ENCODE results near the gene CTDP1.

The CTDP1 gene

GRCh38 chr18:79740521-79741361 is 61.1 kb downstream of the CTDP1 start:
- no peak for TF ChIP-seq CTCF (IDR thresholded peaks at IDR 0.05; ENCODE audit: extremely low read depth, insufficient read depth, missing control alignments)
- no peak for DNase-seq (ENCODE audit: low spot score)
- in situ Hi-C loops (cut with MboI; ENCODE audit: low pct_unique_long_range_greater_than_20kb, low sequenced_read_pairs, unreplicated experiment), result no loop called here

DNA sequence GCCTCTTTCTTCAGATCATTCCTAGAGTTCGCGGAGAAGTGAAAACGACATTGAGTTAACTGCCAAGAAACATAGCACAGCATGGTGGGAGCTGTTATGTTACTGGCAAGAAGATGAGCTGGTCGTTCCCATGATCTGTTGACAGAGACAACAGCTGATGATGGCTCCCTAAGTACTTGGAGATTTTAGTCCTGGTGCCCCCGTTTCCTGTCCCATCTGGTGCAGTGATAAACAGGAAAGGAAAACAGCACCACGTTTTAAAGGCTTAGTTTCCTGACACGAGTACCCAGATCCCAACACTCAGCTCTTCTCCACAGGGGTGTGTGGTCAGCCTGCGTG is 61.7 kb downstream of the CTDP1 start:
- TF ChIP-seq CTCF (IDR thresholded peaks at IDR 0.05; ENCODE audit: extremely low read depth, insufficient read depth, missing control alignments), result no peak
- in situ Hi-C loops (cut with MboI; ENCODE audit: low pct_unique_long_range_greater_than_20kb, low sequenced_read_pairs, unreplicated experiment), result no loop called here

DNA sequence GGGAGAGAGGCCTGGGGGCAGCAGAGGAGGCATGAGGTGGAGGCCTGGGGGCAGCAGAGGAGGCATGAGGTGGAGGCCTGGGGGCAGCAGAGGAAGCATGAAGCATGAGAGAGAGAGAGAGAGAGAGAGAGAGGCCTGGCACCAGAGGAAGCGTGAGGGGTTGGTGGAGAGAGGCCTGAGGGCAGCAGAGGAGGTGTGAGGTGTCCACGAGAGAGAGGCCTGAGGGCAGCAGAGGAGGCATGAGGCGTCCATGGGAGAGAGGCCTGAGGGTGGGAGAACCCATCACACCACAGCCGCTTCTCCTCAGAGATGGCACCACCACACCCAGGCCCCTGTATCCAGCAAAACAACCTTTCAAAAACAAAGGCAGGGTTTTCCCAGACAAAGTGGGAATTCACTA is 62.5 kb downstream of the CTDP1 start:
- in situ Hi-C loops (cut with MboI; ENCODE audit: low pct_unique_long_range_greater_than_20kb, low sequenced_read_pairs, unreplicated experiment), result no loop called here
- no peak for TF ChIP-seq CTCF (IDR thresholded peaks at IDR 0.05; ENCODE audit: extremely low read depth, insufficient read depth, missing control alignments)
- no peak for DNase-seq (ENCODE audit: low spot score)

More for the DNA sequence above, 61.7 kb downstream of the CTDP1 start:
- no peak for DNase-seq (ENCODE audit: low spot score)

DNA sequence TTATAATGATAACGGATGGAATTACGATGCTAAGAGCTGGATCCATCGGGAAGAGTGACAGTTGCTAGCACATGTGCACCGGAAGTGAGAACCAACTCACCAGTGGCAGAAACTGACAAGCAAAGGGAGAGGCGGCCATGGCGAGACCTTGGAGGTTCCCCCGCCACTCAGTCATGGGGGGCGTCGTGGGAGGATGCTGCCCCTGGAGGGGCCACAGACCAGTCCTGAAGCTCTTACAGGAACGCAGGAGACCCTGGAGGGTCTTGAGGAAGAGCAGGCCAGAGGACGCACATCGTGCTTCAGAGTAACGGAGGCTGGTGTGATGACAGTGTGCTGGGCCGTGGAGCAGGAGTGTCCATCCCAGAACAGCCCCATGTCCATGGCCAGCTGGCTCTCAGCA is 65.0 kb downstream of the CTDP1 start:
- in situ Hi-C loops (cut with MboI; ENCODE audit: low pct_unique_long_range_greater_than_20kb, low sequenced_read_pairs, unreplicated experiment), result no loop called here
- DNase-seq (ENCODE audit: low spot score), result no peak
- no peak for TF ChIP-seq CTCF (IDR thresholded peaks at IDR 0.05; ENCODE audit: extremely low read depth, insufficient read depth, missing control alignments)

DNA sequence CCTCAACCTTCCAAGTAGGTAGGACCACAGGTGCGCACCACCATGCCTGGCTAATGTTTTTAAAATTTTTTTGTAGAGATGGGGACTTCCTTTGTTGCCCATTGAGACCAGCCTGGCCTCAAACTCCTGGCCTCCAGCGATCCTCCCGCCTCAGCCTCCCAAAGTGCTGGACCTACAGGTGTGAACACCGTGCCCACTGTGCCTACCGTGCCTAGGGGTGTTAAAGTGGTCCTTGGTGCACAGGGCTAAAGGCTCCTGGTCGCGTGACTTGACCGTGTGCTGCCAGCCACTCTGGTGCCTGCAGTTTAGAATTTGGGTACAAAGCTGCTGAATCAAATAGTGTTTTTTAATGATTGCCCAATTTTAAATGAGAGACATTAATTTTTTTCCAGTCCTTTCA is 67.1 kb downstream of the CTDP1 start:
- in situ Hi-C loops (cut with MboI; ENCODE audit: low pct_unique_long_range_greater_than_20kb, low sequenced_read_pairs, unreplicated experiment), result no loop called here
- no peak for DNase-seq (ENCODE audit: low spot score)
- no peak for TF ChIP-seq CTCF (IDR thresholded peaks at IDR 0.05; ENCODE audit: extremely low read depth, insufficient read depth, missing control alignments)

GRCh38 chr18:79747156-79747845 is 67.7 kb downstream of the CTDP1 start:
- DNase-seq (ENCODE audit: low spot score), result no peak
- in situ Hi-C loops (cut with MboI; ENCODE audit: low pct_unique_long_range_greater_than_20kb, low sequenced_read_pairs, unreplicated experiment), result no loop called here
- no peak for TF ChIP-seq CTCF (IDR thresholded peaks at IDR 0.05; ENCODE audit: extremely low read depth, insufficient read depth, missing control alignments)

Data from GM13977 (cell line).